Ishikawa (cell line): ENCODE measurements around the gene RRH.
A peak's percentile ranks its signal among the peaks of the same experiment; 100 is the strongest.

ENCODE experiments used
- CEBPB ChIP-seq: IDR thresholded peaks from 2 replicates; pipeline ENCODE4 v1.6.1; 2012
- CREB1 ChIP-seq: IDR thresholded peaks from 2 replicates; pipeline ENCODE4 v1.6.1; 2012; ENCODE audit warnings: low read depth
- EGR1 ChIP-seq: IDR thresholded peaks from 2 replicates; pipeline ENCODE4 v1.6.1; 2012
- EP300 ChIP-seq: IDR thresholded peaks from 2 replicates; pipeline ENCODE4 v1.6.1; 2012; ENCODE audit warnings: borderline replicate concordance
- FOXM1 ChIP-seq: IDR thresholded peaks from 2 replicates; pipeline ENCODE4 v1.6.1; 2012; ENCODE audit warnings: low read depth, borderline replicate concordance
- MAX ChIP-seq: IDR thresholded peaks from 2 replicates; pipeline ENCODE4 v1.6.1; 2012
- NFIC ChIP-seq: IDR thresholded peaks from 2 replicates; pipeline ENCODE4 v1.6.1; 2012
- RAD21 ChIP-seq: IDR thresholded peaks from 2 replicates; pipeline ENCODE4 v1.6.1; 2012; ENCODE audit warnings: low read depth
- REST ChIP-seq: IDR thresholded peaks from 2 replicates; pipeline ENCODE4 v1.6.1; 2012; ENCODE audit warnings: low read depth, mild to moderate bottlenecking
- TAF1 ChIP-seq: IDR thresholded peaks from 2 replicates; pipeline ENCODE4 v1.6.1; 2012; ENCODE audit warnings: low read depth, mild to moderate bottlenecking
- TCF12 ChIP-seq: IDR thresholded peaks from 2 replicates; pipeline ENCODE4 v1.6.1; 2012; ENCODE audit warnings: low read depth
- TEAD4 ChIP-seq: IDR thresholded peaks from 2 replicates; pipeline ENCODE4 v1.6.1; 2012
- USF1 ChIP-seq: IDR thresholded peaks from 2 replicates; pipeline ENCODE4 v1.6.1; 2012
- YY1 ChIP-seq: IDR thresholded peaks from 2 replicates; pipeline ENCODE4 v1.6.1; 2012; ENCODE audit warnings: low read depth
- ZBTB7A ChIP-seq: IDR thresholded peaks from 2 replicates; pipeline ENCODE4 v1.6.1; 2012; ENCODE audit warnings: low read depth

The RRH gene

GRCh38 chr4:109826719-109827118 lies 1.1 kb upstream of the RRH start:
- TF ChIP-seq RAD21 = peak; percentile 26
- TF ChIP-seq CREB1 = no peak
- no peak for TF ChIP-seq USF1

GRCh38 chr4:109833756-109834155 lies 6.0 kb downstream of the RRH start:
- TF ChIP-seq TAF1 (no peak), YY1 (no peak), CEBPB (0 out of 2 replicates have a peak, but pooled peaks have one; percentile 11), NFIC (no peak)

- TF ChIP-seq TCF12 = no peak
- TF ChIP-seq CREB1 = no peak
- no peak for TF ChIP-seq USF1
- TF ChIP-seq NFIC = no peak
- no peak for TF ChIP-seq FOXM1
- TF ChIP-seq CEBPB = no peak
- no peak for TF ChIP-seq TAF1
- no peak for TF ChIP-seq ZBTB7A
- TF ChIP-seq TEAD4 = no peak
- TF ChIP-seq EP300 = no peak
- no peak for TF ChIP-seq REST
- TF ChIP-seq MAX = no peak
- no peak for TF ChIP-seq RAD21
- no peak for TF ChIP-seq YY1
- TF ChIP-seq EGR1 = no peak
Observed at GRCh38 chr4:109836985-109837384, 9.2 kb downstream of the RRH start.

GRCh38 chr4:109846395-109847098 lies 18.8 kb downstream of the RRH start:
- no peak for TF ChIP-seq CREB1
- no peak for TF ChIP-seq FOXM1
- TF ChIP-seq CEBPB = no peak
- no peak for TF ChIP-seq TEAD4
- TF ChIP-seq TAF1 = no peak
- TF ChIP-seq RAD21 = no peak
- TF ChIP-seq USF1 = no peak
- TF ChIP-seq EP300 = no peak
- TF ChIP-seq MAX = no peak
- no peak for TF ChIP-seq YY1
- no peak for TF ChIP-seq NFIC
- no peak for TF ChIP-seq ZBTB7A
- no peak for TF ChIP-seq REST
- no peak for TF ChIP-seq TCF12
- TF ChIP-seq EGR1 = no peak

- TF ChIP-seq RAD21 = no peak
- TF ChIP-seq YY1 = no peak
- no peak for TF ChIP-seq USF1
- TF ChIP-seq MAX = no peak
- no peak for TF ChIP-seq CEBPB
- TF ChIP-seq NFIC = no peak
- TF ChIP-seq CREB1 = no peak
- TF ChIP-seq TEAD4 = no peak
- TF ChIP-seq TAF1 = no peak
- TF ChIP-seq EGR1 = no peak
- TF ChIP-seq TCF12 = no peak
- TF ChIP-seq REST = no peak
- no peak for TF ChIP-seq EP300
- TF ChIP-seq FOXM1 = no peak
Observed at GRCh38 chr4:109847896-109848442, 20.2 kb downstream of the RRH start, which contains the start of gene LRIT3. LRIT3 (plus strand) TSS chr4:109848107; CDS start chr4:109848202, 95 bp downstream.
